Measurements from ENCODE around the gene PDE3B.

DNA sequence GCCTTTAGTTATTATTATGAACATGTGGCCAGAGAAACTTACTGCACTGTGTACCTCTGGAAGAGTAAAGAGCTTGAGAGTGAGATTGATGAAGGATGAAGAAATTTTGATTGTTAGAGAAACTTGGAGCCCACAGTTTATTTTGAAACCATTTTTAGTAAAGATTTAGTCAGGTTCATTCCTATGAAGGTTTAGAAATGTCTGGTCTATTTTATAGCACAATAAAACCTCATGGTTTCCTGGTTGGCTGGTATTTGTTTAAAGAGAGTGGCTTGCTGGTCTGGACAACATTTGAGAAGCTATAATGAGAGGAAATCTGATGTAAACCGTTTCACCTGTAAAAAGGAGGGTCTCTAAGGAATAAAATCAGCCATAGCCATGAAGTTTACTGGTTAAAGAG lies 8.8 kb upstream of the PDE3B start:
- no peak for TF ChIP-seq CTCF (IDR thresholded peaks at IDR 0.05)
- TF ChIP-seq POLR2AphosphoS5 (IDR thresholded peaks at IDR 0.05): no peak
